Smooth muscle cell (in vitro differentiated cells): ENCODE results near the gene DLX6. TPM values are rescaled to one million over a fixed set of nuclear protein-coding genes. Genes with fewer than 3 reads are reported as not detected.

ENCODE experiments used
- DNase-seq: peaks from one replicate; lab custom pipeline; 2025; ENCODE audit not compliant: unreplicated experiment; lab: John Stamatoyannopoulos, UW
- H2AFZ ChIP-seq: fragments of 200-600 bp; sonication (generic); 2 replicates; pipeline ENCODE4 v1.6.0; 2016; ENCODE audit warnings: antibody characterized with exemption, low read depth, mild to moderate bottlenecking
- H3F3A ChIP-seq: fragments of 200-600 bp; sonication (generic); 2 replicates; pipeline ENCODE4 v1.6.0; 2017; ENCODE audit warnings: antibody characterized with exemption, low read depth
- H3K27ac ChIP-seq: fragments of 200-600 bp; sonication (generic); 2 replicates; pipeline ENCODE4 v1.5.1; 2016; ENCODE audit warnings: low read depth, mild to moderate bottlenecking
- H3K27me3 ChIP-seq: fragments of 200-600 bp; sonication (generic); 2 replicates; pipeline ENCODE4 v1.6.1; 2016; ENCODE audit warnings: low read depth, mild to moderate bottlenecking
- H3K36me3 ChIP-seq: fragments of 200-600 bp; sonication (generic); 2 replicates; pipeline ENCODE4 v1.5.1; 2016; ENCODE audit warnings: low read depth
- H3K4me1 ChIP-seq: fragments of 200-600 bp; sonication (generic); 2 replicates; pipeline ENCODE4 v1.5.1; 2016; ENCODE audit warnings: low read depth
- H3K4me2 ChIP-seq: fragments of 200-600 bp; sonication (generic); 2 replicates; pipeline ENCODE4 v1.6.0; 2016; ENCODE audit warnings: mild to moderate bottlenecking
- H3K4me3 ChIP-seq: fragments of 200-600 bp; sonication (generic); 2 replicates; pipeline ENCODE4 v1.5.1; 2016; ENCODE audit warnings: mild to moderate bottlenecking
- H3K79me2 ChIP-seq: fragments of 200-600 bp; sonication (generic); 2 replicates; pipeline ENCODE4 v1.6.0; 2016; ENCODE audit warnings: low read depth, mild to moderate bottlenecking
- H3K9ac ChIP-seq: fragments of 200-600 bp; sonication (generic); 2 replicates; pipeline ENCODE4 v1.6.0; 2016; ENCODE audit warnings: low read depth
- H3K9me3 ChIP-seq: fragments of 200-600 bp; sonication (generic); replicated peaks from 2 replicates; pipeline ENCODE4 v1.5.1; 2016; ENCODE audit warnings: low read depth
- H4K20me1 ChIP-seq: fragments of 200-600 bp; sonication (generic); 2 replicates; pipeline ENCODE4 v1.6.0; 2016; ENCODE audit warnings: low read depth
- CTCF ChIP-seq: fragments of 200-600 bp; sonication (generic); IDR thresholded peaks from 2 replicates; pipeline ENCODE4 v1.5.1; 2017; ENCODE audit warnings: borderline replicate concordance, mild to moderate bottlenecking, antibody characterized with exemption; ENCODE audit not compliant: insufficient read depth, poor library complexity, severe bottlenecking
- WGBS: methylation state at CpG from one replicate; pipeline ENCODE4 v1.1.7; 2016; ENCODE audit warnings: low lambda C conversion rate; 5-methylcytosine and 5-hydroxymethylcytosine counted together
- polyA plus RNA-seq: library from polyadenylated mRNA; unstranded; fragments of >200 nt; fragmentation: Nextera tagmentation; extraction: Ambion mirVana; gene quantifications from 2 replicates; pipeline ENCODE4 v1.2.1, GENCODE V29; 2016
- total RNA-seq: library from RNA; depleted of rRNA; stranded (reverse); fragments of >200 nt; gene quantifications from 2 replicates; pipeline ENCODE4 v1.2.3, GENCODE V29; 2014

The DLX6 gene
- total and polyA plus RNA-seq, 2 experiments from 2014 or later: 0.43 to 2.6 TPM

- Histone ChIP-seq H3K9ac (no peak overlapping the region), H4K20me1 (no peaks in the 10 kb centered on the region), H3K79me2 (no peaks in the 10 kb centered on the region), H3K4me2 (peak overlapping the region; percentile 92), H2AFZ (peak overlapping the region; percentile 80), H3K4me3 (peak overlapping the region; percentile 59), H3K27me3 (peaks cover 96% of the 10 kb centered on the region), H3K36me3 (no peaks in the 10 kb centered on the region), H3F3A (no peaks in the 10 kb centered on the region), H3K27ac (no peak overlapping the region), H3K4me1 (peaks cover 11% of the 10 kb centered on the region), H3K9me3 (no peaks in the 10 kb centered on the region)
- DNase-seq: no peak
- no peak for TF ChIP-seq CTCF
- 11% methylated on average over 20 of the region's 20 CpGs for WGBS
Measured at GRCh38 chr7:97004247-97005182, 838 bp upstream of the DLX6 start.

GRCh38 chr7:97006055-97006815, 882 bp downstream of the DLX6 start:
- Histone ChIP-seq H2AFZ (peak overlapping the region; percentile 54), H3K4me3 (peak overlapping the region; percentile 59), H3K9ac (no peak overlapping the region), H3K27ac (no peak overlapping the region), H3K4me2 (peak overlapping the region; percentile 92), H4K20me1 (no peaks in the 10 kb centered on the region), H3K9me3 (no peaks in the 10 kb centered on the region), H3K27me3 (peaks cover 96% of the 10 kb centered on the region), H3F3A (no peaks in the 10 kb centered on the region), H3K4me1 (peaks cover 11% of the 10 kb centered on the region), H3K79me2 (no peaks in the 10 kb centered on the region), H3K36me3 (no peaks in the 10 kb centered on the region)
- no peak for DNase-seq
- under 1% methylated on average over 54 of the region's 83 CpGs for WGBS
- no peak for TF ChIP-seq CTCF

GRCh38 chr7:97006816-97007582, 1.6 kb downstream of the DLX6 start:
- Histone ChIP-seq H3K27me3 (peaks cover 96% of the 10 kb centered on the region), H4K20me1 (no peaks in the 10 kb centered on the region), H3K4me2 (peak overlapping the region; percentile 92), H3K79me2 (no peaks in the 10 kb centered on the region), H3K9me3 (no peaks in the 10 kb centered on the region), H3K4me1 (peaks cover 11% of the 10 kb centered on the region), H3K27ac (no peak overlapping the region), H3F3A (no peaks in the 10 kb centered on the region), H2AFZ (peak overlapping the region; percentile 54), H3K9ac (no peak overlapping the region), H3K36me3 (no peaks in the 10 kb centered on the region), H3K4me3 (peak overlapping the region; percentile 59)
- 4% methylated on average over 39 of the region's 39 CpGs for WGBS
- DNase-seq: no peak
- no peak for TF ChIP-seq CTCF
